ENCODE measurements around the gene PHYHIPL.

DNA sequence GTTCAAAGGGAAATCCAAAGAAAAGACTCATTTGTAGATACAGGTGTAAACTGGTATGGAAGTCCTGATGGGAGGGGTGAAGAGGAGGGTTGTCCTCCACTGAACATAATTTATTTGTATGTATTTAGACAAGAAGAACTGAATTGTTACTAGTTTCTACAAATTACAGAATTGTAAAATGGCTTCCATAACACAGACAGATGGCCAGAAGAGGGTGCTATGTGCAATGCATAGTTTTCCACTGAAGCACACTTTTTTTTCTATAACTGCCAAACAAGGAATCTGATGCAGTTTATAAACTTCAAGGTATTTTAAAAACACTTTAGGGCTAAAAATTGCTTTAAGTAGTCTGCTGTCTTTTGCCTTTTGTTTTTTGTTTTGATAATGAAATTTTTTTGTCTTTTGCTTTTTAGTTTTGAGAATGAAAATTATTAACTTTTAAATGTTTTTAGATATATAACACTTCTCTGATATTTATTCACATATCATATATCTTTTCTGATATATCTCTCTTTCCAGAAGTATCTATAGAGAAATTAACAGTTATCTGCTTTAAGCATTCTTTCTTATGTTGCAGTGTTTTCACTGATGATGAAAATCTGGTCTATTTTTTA lies 58.5 kb downstream of the PHYHIPL start:
- TF ChIP-seq, protein P1, sequence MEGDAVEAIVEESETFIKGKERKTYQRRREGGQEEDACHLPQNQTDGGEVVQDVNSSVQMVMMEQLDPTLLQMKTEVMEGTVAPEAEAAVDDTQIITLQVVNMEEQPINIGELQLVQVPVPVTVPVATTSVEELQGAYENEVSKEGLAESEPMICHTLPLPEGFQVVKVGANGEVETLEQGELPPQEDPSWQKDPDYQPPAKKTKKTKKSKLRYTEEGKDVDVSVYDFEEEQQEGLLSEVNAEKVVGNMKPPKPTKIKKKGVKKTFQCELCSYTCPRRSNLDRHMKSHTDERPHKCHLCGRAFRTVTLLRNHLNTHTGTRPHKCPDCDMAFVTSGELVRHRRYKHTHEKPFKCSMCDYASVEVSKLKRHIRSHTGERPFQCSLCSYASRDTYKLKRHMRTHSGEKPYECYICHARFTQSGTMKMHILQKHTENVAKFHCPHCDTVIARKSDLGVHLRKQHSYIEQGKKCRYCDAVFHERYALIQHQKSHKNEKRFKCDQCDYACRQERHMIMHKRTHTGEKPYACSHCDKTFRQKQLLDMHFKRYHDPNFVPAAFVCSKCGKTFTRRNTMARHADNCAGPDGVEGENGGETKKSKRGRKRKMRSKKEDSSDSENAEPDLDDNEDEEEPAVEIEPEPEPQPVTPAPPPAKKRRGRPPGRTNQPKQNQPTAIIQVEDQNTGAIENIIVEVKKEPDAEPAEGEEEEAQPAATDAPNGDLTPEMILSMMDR (conservative IDR thresholded peaks at IDR 0.05; ENCODE audit: low read depth, low read length): peak; percentile 97
- TF ChIP-seq EZH2phosphoT487 (IDR thresholded peaks at IDR 0.05; ENCODE audit: borderline replicate concordance, low read length) (no peak), EZH2 (IDR thresholded peaks at IDR 0.05; ENCODE audit: low read length, unreplicated experiment) (no peak)

All from PC-3 (cell line).